Adrenal gland (tissue), 5 donors: ENCODE results near the gene GPLD1.

Experiments used
- POLR2A ChIP-seq, 2 donors: fragments of 450-650 bp; IDR thresholded peaks; one replicate each; pipeline ENCODE4 v1.6.1; 2017; ENCODE audit warnings: antibody characterized with exemption in 2 of 2, mild to moderate bottlenecking in 2 of 2, moderate library complexity in 1 of 2
- TF ChIP-seq, protein P1 (sequence below), 6 experiments: fragments of 450-650 bp in 4 of 6; fragments of 200-600 bp in 2 of 6; sonication (generic) in 1 of 6; IDR thresholded peaks; 1 replicate in 5 of 6; 2 replicates in 1 of 6; pipeline versions ENCODE4 v1.5.1 to v1.8.0; 2016 to 2021; ENCODE audit warnings: antibody characterized with exemption in 6 of 6, mild to moderate bottlenecking in 2 of 6, moderate library complexity in 1 of 6
- donor health status: DM: no; HTN: no; CAD: no.

- no peak for TF ChIP-seq POLR2A (IDR thresholded peaks at IDR 0.05)
- TF ChIP-seq, protein P1, sequence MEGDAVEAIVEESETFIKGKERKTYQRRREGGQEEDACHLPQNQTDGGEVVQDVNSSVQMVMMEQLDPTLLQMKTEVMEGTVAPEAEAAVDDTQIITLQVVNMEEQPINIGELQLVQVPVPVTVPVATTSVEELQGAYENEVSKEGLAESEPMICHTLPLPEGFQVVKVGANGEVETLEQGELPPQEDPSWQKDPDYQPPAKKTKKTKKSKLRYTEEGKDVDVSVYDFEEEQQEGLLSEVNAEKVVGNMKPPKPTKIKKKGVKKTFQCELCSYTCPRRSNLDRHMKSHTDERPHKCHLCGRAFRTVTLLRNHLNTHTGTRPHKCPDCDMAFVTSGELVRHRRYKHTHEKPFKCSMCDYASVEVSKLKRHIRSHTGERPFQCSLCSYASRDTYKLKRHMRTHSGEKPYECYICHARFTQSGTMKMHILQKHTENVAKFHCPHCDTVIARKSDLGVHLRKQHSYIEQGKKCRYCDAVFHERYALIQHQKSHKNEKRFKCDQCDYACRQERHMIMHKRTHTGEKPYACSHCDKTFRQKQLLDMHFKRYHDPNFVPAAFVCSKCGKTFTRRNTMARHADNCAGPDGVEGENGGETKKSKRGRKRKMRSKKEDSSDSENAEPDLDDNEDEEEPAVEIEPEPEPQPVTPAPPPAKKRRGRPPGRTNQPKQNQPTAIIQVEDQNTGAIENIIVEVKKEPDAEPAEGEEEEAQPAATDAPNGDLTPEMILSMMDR (IDR thresholded peaks at IDR 0.05) = no peak
These were observed 35.0 kb upstream of the GPLD1 start for GRCh38 chr6:24524329-24524728.
